Esophagus muscularis mucosa (tissue), 3 donors: ENCODE measurements around the gene PEX3.

Experiments used
- CTCF ChIP-seq, 3 experiments: fragments of 200-600 bp in 2 of 3; fragments of 450-650 bp in 1 of 3; sonication (generic) in 2 of 3; IDR thresholded peaks; one replicate each; pipeline ENCODE4 v1.5.1; 2017 to 2019; ENCODE audit warnings: antibody characterized with exemption in 3 of 3, mild to moderate bottlenecking in 2 of 3, moderate library complexity in 1 of 3
- EP300 ChIP-seq: sonication (generic); formaldehyde crosslinking; IDR thresholded peaks from one replicate; pipeline ENCODE4 v1.6.1; 2017; ENCODE audit warnings: antibody characterized with exemption

- peak; percentile 85 to 95 (median 85) for TF ChIP-seq CTCF (IDR thresholded peaks at IDR 0.05)
- no peak for TF ChIP-seq EP300
Observed at GRCh38 chr6:143427109-143427817, 23.3 kb upstream of the PEX3 start.
